ENCODE measurements around the gene TRAIP. TPM values are rescaled to one million over a fixed set of nuclear protein-coding genes. Genes with fewer than 3 reads are reported as not detected.

TRAIP gene
- total RNA-seq, 1 donor from 2014 or later = 1.6 TPM

DNA sequence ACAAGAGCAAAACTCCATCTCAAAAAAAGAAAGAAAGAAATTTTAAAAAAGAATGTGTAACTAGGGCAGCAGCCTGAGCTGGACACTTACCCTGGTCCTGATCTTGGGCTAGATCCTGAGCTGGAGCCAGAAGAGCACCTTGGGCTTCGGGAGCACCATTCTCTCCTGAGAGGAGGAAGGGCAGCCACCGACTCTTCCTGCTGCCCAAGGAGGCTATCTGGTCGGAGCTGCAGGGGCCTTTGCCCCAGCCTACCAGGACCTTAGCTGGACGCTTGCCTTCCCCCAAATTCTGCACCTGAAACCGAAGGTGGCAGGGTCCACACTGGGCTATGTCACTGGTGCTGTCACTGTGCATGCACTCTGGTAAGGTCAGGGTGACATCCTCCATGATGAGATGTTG lies 20.2 kb upstream of the TRAIP start:
- DNase-seq (ENCODE audit: low read depth) = no peak

DNA sequence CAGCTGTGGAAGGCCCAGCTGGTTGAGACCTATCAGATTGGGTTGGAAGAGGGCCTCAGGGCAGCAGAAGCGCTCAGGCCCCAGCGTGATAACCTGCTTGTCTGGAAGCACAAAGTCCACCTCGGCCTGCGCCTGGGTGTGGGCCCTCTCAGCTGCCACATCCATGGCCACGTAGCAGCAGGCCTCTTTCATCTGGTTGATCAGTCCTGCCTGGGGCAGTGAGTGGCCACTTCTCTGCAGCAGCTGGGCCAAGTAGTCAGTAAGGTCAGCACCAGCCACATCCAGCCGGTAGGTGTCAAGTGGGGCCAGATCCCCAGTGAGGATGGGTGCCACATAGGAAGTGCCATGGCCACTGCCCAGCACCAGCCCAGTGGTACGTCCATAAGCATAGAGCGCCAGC lies 17.3 kb upstream of the TRAIP start:
- DNase-seq (ENCODE audit: low read depth) = no peak

DNA sequence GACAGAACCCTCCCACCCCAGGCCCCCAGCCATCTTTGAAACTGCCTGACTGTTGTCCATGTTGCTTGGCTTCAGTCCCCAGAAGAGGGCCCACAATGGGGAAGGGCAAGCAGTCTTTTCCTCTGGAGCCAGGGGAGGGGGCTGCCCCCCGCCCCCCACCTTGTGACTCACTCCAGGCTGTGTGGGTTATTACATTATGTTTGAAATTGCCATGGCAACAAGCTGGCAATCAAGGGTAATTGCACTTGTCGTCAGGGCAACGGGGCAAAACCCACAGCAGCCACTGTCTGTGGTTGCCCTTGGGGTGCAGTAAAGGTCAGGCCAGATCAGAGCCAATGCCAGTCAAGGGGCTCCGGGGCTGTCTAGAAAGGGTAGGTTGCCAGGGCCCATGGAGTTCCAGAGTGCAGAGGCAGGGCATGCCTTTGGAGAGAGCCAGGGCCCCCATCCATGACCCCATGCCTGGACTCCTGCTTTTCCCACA lies 16.5 kb upstream of the TRAIP start:
- DNase-seq (ENCODE audit: low read depth) = peak; percentile 66

DNA sequence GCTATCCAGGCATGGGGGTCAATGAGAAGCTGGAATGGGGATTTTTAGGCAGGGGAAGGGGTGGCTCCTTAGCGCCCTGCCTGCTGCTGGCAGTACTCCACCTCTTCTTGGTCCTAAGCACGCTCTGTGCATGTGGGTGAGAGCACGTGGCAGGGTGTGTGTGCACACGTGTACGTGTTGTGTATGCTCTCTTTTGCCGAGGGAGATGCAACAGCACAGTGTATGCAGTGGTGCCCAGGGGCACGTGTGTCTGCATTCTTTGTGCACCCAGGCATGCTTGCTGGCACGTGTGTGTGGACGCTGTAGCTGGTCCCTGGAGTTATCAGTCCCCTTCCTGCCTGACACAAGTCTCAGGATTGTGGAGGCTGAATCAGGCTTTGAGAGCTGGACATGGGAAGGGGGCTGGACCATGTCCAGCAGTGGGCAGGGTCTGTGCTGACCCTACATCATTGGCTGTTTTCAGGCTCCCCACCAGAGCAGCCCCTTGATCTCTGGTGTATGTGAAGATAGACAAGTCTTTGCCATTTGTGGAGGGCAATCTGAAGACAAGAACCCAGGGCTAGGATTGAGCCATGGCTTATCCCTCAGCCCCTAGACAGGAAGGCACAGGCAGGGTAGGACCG lies 15.3 kb upstream of the TRAIP start:
- DNase-seq (ENCODE audit: low read depth) = no peak

DNA sequence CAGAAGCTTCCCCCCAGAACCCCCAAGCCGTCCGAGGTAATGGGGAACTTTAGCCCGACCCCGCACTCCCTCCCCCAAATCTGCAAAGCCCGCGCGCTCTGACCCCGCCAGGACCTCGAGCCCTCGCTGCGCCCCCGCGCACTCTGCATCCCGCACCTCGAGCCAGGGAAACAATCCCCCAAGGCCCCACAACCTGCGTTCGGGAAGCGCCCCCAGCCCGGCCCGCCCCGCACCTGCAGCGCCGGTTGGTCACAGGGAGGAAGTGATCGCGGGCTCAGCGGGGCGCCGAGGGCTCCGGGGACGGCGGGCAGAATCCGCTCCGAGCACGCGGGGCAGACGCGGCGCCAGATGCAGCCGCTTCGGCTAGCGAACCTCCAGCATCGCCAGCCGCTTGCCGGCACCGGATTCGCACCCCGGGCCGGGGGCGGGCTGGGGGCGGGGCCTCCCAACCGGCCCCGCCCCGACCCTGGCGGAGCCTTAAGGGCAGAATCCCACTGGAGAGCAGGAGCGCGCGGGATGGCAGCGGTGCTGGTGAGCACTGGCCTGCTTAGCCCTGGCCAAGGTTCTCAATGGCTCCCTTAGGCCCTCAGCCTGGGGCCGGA lies 13.3 kb upstream of the TRAIP start, which contains the start of gene CAMKV:
CAMKV (minus strand) TSS at position 382 of the 602 bp plus-strand sequence. CDS start 7,518 bp downstream, outside the sequence.
- no peak for DNase-seq (ENCODE audit: low read depth)

DNA sequence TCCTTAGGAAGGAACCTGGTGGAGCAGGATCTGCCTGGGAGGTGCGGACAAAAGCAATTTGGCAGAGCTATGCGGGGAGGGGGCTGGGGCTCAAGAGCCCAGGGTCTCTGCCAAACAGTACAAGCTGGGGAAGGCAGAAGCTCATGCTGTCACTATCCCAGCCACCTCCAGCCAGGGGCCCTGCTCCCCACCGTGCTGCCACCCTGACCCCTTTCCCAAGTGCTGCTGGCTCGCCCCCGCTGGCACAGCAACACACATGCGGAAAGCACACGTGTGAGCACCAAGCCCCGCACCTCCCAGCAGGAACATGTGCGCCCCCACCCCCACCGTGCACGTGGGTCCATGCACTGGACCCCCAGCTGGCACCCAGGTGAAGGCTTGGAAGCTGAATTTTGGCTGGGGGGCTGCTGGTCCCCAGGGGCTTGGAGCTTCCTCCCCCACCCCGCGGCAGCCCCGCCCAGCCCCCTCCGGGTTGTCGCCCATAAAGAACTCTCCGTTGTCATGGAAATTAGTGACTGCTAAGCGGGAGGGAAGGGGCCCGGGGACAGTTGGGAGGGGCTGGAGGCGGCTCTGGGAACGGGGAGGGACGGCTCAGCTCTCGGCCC lies 12.6 kb upstream of the TRAIP start:
- no peak for DNase-seq (ENCODE audit: low read depth)

DNA sequence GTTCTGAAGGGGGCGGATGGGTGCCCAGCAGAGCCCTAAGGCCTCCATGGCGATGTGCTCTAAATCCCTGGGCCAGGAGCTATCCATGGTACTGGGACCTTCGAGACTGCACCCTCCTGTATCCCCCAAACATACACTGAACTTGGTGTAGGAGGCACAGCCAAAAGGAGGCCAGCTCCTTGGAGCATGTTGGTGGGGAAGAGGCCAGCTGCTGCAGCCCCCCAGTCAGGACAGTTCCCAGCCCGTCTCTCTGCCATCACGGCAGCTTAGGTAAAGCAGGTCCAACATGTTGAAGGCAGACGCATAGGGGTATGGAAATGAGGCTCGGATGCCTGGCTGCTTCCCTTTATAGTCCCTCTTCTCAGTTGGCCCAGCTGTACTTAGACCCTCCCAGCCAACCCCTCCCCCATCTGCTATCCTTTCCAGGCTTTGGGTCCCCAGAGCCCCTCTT lies 11.5 kb upstream of the TRAIP start:
- DNase-seq (ENCODE audit: low read depth) = peak; percentile 31

DNA sequence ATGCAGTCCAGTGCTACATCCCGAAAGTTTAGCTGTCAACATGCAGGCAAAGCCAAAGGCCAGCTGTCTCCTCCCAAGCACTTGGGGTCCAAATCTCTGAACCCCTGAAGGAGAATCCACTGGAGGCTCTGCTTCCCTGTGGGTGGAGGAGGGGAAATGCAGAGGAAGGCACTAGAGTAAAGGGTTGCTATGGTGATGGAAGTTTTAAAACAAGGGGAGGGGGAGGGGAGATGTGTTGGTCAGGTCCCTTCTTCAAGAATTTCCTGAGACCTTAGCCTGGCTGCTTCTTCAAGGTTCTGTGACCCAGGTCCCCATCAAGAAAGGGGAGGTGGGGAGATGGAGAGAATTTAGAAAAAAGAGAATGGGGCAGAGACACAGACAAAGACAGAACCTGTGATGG lies 11.0 kb upstream of the TRAIP start:
- no peak for DNase-seq (ENCODE audit: low read depth)

DNA sequence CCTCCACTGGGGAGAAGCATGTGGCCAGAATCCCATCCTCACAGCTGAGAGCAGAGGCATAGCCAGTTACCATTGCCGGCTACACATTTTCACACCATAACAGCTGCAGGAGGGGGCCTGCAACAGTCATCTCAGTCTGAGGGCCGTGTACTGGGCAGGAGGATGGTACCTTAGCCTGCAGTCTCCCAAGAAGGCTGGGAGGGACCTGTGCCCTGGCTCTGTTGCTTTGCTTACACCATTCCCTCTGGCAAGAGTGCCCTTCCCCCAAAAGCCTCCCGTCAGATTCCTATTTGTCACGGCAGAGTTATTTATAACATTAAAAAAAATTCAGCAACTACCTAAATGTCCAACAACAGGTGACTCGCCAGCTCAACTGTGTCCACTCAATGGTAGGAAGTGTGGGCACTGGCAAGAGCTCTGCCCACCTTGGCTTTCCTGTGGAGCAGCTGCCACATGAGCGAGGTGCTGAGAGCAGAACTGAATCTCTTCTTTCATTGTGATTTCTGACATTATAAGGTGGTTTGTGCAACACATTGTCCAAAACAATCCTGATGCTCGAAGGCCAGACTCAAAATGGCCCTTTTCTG lies 8.9 kb upstream of the TRAIP start:
- DNase-seq (ENCODE audit: low read depth) = no peak

DNA sequence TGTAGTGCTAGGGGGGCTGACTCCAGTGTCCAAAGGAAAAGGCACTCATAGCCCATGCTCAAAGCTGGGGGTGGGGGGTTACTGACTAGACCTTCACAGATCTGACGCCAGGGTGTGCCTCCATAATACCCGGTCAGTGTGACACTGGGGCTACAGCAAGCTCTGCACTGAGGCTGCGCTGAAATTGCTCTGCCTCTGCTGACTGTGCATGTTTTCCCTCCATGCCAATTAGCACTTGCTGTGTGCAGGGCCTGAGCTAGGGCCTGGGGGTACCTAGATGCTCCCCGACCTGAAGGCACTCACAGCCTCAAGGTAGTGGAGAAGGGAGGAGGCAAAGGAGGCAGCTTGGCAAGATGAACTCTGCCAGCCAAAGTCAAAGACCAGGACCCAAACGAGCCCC lies 8.1 kb upstream of the TRAIP start:
- no peak for DNase-seq (ENCODE audit: low read depth)

DNA sequence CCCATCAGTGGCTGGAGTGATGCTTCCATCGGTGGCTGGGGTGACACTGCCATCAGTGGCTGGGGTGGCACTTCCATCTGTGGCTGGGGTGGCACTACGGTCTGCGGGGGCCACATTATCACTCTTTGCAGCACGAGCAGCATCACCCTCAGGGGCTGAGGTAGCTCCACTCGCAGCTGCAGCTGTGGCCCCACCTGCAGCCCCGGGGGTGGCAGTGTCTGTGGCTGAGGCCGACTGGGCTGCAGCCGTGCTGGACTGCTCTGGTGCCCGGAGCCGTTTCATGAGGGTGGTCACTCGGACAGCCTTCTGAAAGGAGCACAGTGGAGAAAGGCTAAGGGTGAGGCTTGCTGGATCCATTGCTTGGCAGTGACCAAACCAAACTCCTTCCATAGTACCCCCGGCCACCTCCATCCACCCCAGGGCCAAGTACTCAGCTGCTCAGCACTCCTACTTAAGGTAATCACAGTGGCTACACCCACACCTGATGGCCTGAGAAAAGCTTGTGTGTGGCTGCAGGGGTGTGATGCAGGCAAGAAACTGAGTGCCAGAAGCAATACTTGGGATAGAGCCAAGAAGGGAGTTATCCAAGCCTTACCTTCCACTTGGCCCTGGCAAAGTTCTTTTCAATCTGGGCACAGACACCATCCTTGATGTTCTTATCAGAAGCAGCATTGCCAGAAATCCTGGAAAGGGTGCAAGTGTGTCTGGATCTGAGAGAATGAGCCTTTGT lies 3.4 kb upstream of the TRAIP start:
- DNase-seq (ENCODE audit: low read depth) = no peak

DNA sequence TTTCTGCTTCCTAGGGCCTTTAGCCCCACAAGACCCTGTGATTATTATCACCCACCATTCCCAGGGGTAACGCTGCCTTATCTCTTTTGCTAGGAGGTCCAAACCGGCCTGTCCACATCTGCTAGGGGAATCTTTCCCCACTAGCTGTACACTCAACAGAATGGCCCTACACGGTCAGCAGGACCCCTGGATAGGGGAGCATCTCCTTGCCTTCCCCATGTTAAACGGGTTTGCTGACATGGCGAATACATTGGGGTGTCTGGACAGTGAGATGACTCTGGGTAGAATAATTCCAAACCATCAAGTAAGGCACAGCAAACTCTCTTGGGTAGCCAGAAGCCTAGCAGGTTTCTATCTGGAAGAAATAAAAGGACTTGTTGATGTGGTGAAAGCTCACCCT lies 702 bp downstream of the TRAIP start:
- DNase-seq (ENCODE audit: low read depth) = no peak

DNA sequence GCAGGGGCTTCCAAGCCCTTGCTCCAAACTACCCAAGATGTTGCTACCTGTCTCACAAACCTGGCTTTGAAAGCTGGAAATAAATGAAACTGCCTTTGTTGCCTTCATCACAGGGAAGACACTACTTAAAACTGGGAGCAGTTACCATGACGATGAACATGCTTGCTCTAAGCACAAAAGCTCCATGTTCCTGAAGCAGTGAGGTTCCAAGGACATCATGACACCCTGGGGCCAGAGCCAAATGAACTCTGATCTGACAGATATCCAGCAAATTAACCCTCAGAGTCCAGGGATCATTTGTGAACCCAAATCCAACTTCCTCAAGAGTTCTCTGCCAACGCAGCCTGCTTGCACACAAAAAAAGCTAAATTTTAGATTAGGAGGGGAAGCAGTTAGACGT lies 10.7 kb downstream of the TRAIP start:
- DNase-seq (ENCODE audit: low read depth) = no peak

DNA sequence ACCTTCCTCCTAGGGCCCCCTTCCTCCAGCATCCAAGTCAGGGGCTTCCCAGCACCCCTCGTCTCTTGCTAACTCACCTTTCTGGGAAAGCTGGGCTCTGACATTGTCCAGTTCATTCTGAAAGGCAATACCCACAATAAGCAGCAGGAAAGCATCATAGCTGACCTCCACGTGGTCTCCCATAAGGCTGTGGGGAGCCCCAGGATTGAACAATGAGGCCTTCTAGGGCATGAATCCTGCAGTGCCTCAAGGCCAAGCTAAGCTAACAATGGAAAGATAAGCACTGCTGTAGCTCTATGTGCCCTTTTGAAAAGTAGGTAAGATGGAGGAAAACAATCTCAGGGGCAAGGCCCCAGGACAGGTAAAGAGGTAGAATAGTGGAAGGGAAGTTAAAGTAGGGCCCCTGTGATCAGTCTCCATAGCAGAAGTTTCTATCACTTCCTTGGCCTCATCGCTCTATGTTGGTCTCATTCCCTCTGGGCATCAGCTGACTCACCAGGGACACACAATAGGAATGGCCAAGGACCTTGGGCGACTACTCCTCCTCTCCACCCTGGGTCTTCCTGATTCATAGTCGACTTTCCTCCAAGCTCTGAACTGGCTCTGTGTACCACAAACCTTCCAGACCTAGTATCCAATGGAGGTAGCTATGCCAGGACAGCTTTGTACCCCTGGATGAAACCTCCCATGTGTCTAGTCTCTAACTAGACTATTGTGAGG lies 11.7 kb downstream of the TRAIP start:
- DNase-seq (ENCODE audit: low read depth) = no peak

DNA sequence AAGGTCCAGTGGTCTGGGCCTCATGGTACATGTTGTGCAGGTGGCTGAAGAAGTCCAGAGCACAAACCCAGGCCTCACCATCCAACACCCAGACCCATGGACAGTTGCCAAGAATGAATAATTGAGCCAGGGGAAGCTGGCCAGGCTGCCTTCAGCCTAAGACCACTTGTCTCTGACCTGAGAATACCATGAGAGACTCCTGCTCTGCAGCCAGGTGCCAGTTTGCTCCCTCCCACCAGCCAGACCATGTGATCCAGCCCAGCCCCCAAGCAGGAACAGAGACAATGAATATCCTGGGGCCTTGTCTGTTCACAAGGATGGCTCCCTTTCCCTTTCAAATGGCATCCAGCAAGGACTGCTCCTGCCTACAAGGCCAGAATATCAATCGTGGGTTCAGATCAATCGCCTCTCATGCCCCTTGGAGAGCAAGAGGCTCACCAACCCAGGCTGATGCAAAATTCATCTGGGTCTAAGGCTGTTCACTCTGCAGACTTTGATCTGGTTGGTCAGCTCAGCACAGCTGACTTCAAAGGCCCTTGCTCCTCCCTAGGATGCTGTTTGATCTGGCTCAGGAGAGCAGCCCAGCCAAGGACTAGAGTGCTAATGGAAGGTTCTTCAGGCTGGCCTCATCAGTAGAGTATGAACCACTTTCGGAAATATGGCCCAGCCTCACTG lies 13.4 kb downstream of the TRAIP start:
- DNase-seq (ENCODE audit: low read depth) = no peak

DNA sequence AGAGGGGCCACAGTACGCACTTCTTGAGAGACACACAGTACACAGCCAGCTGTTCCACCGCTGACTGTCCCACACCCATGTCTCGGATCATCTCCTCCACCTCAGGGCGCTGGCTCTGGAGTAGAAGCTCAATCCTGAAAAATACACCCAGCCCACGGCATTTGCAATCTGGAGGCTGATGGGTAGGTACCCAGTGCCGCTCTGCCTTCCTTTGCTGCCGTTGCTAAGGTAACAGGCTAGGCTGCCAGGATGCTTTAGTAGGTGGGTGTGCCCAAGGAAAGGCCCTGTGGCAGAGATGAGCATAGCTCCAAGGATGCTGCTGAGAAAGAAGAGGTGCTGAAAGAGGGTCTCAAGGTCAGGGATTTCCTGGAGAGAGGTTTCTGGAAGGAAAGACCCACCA lies 14.6 kb downstream of the TRAIP start:
- no peak for DNase-seq (ENCODE audit: low read depth)

DNA sequence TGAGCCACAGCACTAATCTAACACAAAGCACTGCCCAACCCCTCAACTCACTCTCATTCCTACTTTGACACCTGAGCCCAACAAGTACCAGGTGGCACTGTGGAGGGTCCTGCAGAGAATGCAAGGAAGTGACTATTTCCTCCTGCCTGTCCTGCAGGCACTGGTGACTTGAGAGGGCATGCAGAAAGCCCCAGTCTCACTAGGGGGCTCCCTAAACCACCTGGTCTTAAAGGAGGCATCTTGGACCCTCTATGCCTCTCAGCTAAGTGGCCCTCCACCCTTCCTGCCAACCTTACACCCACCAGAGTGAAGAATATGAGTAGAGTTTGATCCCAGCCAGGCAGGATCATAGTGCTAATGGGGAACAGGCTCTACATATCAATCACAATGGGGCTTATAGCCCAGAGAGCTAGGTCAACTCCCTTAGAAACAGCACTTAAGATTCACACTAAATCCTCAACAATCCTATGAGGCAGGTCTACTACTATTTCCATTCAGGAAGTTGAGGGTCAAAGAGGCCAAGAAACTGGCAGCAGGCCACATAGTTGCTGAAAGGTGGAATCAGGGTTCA lies 15.2 kb downstream of the TRAIP start:
- DNase-seq (ENCODE audit: low read depth) = peak; percentile 22

DNA sequence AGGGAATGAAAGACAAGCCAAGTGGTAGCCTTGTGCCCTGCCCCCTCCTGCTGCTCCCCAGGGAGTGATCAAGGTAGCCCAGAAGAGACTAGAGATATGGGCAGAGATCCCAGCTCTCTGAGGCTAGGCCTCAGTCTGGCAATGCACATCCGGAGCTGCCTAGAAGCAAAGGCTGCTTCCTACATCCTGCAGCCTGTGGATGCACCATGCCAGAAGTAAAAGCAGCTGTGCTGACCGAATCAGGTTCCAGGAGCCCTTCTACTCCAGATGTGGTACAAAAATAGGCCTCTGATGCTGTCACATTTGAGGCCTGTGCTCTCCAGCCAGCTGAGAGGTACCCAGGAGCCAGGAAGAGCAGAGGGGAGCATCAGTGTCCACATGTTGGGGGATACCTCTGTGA lies 16.0 kb downstream of the TRAIP start:
- no peak for DNase-seq (ENCODE audit: low read depth)

DNA sequence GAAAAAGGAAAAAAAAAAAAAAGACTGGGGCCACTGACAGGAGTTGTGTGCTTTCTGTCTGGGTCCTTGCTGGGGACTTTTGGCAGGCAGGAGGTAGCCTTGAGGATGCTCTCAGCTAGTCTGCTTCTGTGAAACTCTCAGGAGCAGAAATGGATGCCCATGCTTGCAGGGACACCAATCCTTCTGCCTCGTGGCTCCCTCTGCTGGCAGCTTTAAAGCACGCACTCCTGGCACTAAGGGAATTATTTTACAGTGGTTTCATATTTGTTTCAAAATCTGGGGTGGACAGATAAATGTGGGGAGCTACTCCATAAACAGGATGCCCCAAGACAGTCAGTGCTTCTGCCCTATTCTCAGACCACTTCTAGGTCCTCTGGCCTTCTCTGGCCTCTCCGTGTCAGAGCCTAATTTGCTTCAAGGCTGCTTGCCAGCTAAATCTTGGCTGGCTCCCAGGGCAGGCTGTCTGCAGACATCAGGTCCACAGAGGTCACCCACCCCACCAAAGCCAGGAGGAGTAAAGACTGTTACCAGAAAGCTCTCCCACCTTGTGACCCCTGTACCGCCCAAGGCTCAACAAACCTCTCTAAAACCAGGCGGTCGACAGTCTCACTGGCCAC lies 17.1 kb downstream of the TRAIP start:
- peak; percentile 60 for DNase-seq (ENCODE audit: low read depth)

DNA sequence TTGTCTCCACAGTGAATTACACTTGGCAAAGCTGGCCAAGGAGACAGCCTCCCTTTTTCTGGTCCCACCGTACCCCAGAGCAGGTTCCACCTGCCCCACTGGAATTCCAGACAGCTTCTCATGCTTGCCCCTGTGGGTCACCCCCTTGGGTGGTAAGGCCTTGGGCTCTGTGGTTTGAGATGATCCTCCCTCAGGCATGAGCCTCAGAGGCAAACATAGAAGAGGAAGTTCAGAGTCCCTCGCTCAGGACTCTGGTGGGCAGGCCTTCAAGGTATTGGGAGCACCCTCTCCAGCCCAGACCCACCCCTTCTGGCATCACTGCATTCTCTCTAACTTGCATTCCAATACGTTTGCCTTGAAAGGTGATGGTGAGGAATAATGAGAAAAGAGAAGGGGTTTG lies 25.0 kb downstream of the TRAIP start:
- no peak for DNase-seq (ENCODE audit: low read depth)
